K562 (cell line): ENCODE results near the gene CHST14. TPM values are rescaled to one million over a fixed set of nuclear protein-coding genes. Genes with fewer than 3 reads are reported as not detected.

Source experiments
- HEY1 ChIP-seq: fragments of 250-450 bp; sonication (Bioruptor Pico); IDR thresholded peaks from 2 replicates; pipeline ENCODE4 v1.5.0; 2020; ENCODE audit warnings: mild to moderate bottlenecking, moderate library complexity, borderline replicate concordance
- JUNB ChIP-seq: fragments of 450-650 bp; formaldehyde crosslinking; conservative IDR thresholded peaks from 2 replicates; pipeline ENCODE4 v1.4.0; 2020; ENCODE audit warnings: mild to moderate bottlenecking
- MAZ ChIP-seq, 2 experiments: fragments of 450-650 bp in 1 of 2; sonication (generic) in 1 of 2; formaldehyde crosslinking; IDR thresholded peaks in 1 of 2; conservative IDR thresholded peaks in 1 of 2; 2 replicates each; pipeline versions ENCODE4 v1.4.0 to v1.5.0; 2020; ENCODE audit warnings: mild to moderate bottlenecking in 1 of 2, missing genetic modification reagents in 1 of 2
- MXI1 ChIP-seq: IDR thresholded peaks from 2 replicates; pipeline ENCODE4 v1.6.1; 2011; ENCODE audit warnings: low read depth, mild to moderate bottlenecking, improper control_type of control experiment, low read length
- POLR2A ChIP-seq: fragments of 450-650 bp; conservative IDR thresholded peaks from 2 replicates; pipeline ENCODE4 v1.6.1; 2016
- RUNX1 ChIP-seq: sonication (generic); IDR thresholded peaks from 2 replicates; pipeline ENCODE4 v1.6.1; 2016; ENCODE audit warnings: antibody characterized with exemption, low read depth
- SMAD3 ChIP-seq: fragments of 450-650 bp; formaldehyde crosslinking; conservative IDR thresholded peaks from 2 replicates; pipeline ENCODE4 v1.4.0; 2020; ENCODE audit warnings: mild to moderate bottlenecking
- SPI1 ChIP-seq: IDR thresholded peaks from 2 replicates; pipeline ENCODE4 v1.6.1; 2011; ENCODE audit warnings: low read depth, low read length, control low read depth, borderline replicate concordance
- TCF3 ChIP-seq: sonication (generic); formaldehyde crosslinking; IDR thresholded peaks from 2 replicates; pipeline ENCODE4 v1.4.0; 2020; ENCODE audit warnings: mild to moderate bottlenecking, missing genetic modification reagents
- U2AF1 ChIP-seq: fragments of 200-400 bp; formaldehyde crosslinking; optimal IDR thresholded peaks from 2 replicates; pipeline ENCODE3; 2017; ENCODE audit warnings: mild to moderate bottlenecking, low read depth, low read length, moderate library complexity
- WHSC1 ChIP-seq: IDR thresholded peaks from one replicate; pipeline ENCODE4 v1.6.1; 2012; ENCODE audit warnings: low read length, control low read depth, inconsistent platforms
- ZBTB2 ChIP-seq: fragments of 450-650 bp; IDR thresholded peaks from 2 replicates; pipeline ENCODE4 v1.6.1; 2016; ENCODE audit warnings: antibody characterized with exemption
- ZBTB9 ChIP-seq: fragments of 450-650 bp; formaldehyde crosslinking; IDR thresholded peaks from 2 replicates; pipeline ENCODE4 v1.4.0; 2020; ENCODE audit warnings: mild to moderate bottlenecking, moderate library complexity
- polyA plus RNA-seq, 8 experiments: library from polyadenylated mRNA; depleted of rRNA in 4 of 8; stranded (reverse) in 5 of 8; unstranded in 3 of 8; fragments of >200 nt; fragmentation: Nextera tagmentation in 2 of 8; fragmentation: Illumina TruSeq in 1 of 8; extraction: Ambion mirVana in 2 of 8; extraction: Trizol in 1 of 8; gene quantifications; 2 replicates each; pipeline versions ENCODE4 v1.2.1 to v1.2.3, GENCODE V29; 2011 to 2014; ENCODE audit warnings: inconsistent platforms in 1 of 8, missing spikeins in 1 of 8
- total RNA-seq, 7 experiments: library from RNA; depleted of rRNA in 6 of 7; stranded (reverse); fragments of >200 nt in 6 of 7; fragmentation: Illumina TruSeq in 2 of 7; extraction: Trizol in 2 of 7; gene quantifications; 2 replicates each; pipeline versions ENCODE4 v1.2.1 to v1.2.3, GENCODE V29; 2011 to 2021; ENCODE audit warnings: low replicate concordance in 1 of 7
- TF ChIP-seq, protein P1 (sequence below): sonication (generic); formaldehyde crosslinking; IDR thresholded peaks from 2 replicates; pipeline ENCODE4 v1.8.1; 2023; ENCODE audit warnings: mild to moderate bottlenecking, missing genetic modification reagents
- TF ChIP-seq, protein P2 (sequence below), 3 experiments: fragments of 200-800 bp in 1 of 3; fragments of 250-450 bp in 1 of 3; fragments of 450-650 bp in 1 of 3; sonication (Bioruptor Pico) in 1 of 3; sonication (Bioruptor generic) in 1 of 3; formaldehyde crosslinking in 1 of 3; IDR thresholded peaks; 2 replicates each; pipeline versions ENCODE4 v1.6.1 to v1.8.0; 2016 to 2022; ENCODE audit warnings: mild to moderate bottlenecking in 2 of 3, missing genetic modification characterization in 2 of 3, missing compliant biosample characterization in 1 of 3, moderate library complexity in 1 of 3

The CHST14 gene
- total and polyA plus RNA-seq, 9 of the 15 experiments (the other 6 are each of a cell fraction or from before 2014, with no cell fraction given): 1.6 to 12.1 (median 4.5) TPM

DNA sequence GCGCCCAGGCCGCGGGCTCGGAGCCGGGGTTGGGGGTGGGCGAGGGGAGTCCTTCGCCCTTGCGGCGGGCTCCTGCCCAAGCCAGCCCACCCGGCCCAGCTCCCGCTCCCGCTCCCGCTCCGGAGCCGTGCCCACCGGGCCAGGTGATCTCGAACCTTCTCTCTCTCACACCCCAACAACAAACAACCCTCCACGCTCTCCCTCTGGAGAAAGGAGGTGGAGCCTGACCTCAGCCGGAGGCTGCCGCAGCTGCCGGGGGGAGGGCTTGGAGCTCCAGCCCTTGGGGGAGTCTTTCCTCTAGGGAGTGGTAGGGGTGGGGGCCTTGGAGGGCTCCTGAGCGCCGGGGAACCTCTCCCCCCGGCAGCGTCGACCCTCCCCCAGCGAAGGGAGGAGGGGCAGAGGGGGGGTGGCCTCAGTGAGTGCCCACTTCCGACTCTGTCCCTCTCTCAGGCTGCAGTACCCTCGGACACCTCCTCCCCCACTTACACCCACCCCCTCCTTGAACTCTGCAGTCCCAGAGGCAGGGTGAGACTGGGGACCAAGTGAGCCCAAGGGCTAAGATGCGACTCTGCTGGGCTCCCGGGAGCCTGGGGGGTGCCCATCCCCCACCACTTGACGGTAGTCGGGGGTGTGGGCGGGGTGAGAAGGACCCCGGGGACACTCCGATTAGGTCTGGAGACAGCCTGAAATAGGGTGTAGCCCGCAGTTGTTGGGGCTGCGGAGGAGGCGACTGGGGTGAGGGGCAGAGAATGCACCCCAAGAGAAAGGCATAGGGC is 34.5 kb upstream of the CHST14 start (continued):
- TF ChIP-seq U2AF1: no peak
- no peak for TF ChIP-seq SMAD3
- TF ChIP-seq, protein P1, sequence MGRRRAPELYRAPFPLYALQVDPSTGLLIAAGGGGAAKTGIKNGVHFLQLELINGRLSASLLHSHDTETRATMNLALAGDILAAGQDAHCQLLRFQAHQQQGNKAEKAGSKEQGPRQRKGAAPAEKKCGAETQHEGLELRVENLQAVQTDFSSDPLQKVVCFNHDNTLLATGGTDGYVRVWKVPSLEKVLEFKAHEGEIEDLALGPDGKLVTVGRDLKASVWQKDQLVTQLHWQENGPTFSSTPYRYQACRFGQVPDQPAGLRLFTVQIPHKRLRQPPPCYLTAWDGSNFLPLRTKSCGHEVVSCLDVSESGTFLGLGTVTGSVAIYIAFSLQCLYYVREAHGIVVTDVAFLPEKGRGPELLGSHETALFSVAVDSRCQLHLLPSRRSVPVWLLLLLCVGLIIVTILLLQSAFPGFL (CRISPR knock-in tag): no peak
- no peak for TF ChIP-seq SPI1
- no peak for TF ChIP-seq ZBTB9 (CRISPR knock-in tag)
- peak; percentile 26 to 59; a peak in 2 of 4 replicates for TF ChIP-seq MAZ (CRISPR knock-in tag; conservative IDR thresholded peaks at IDR 0.05 in 1 of 2, IDR thresholded peaks at IDR 0.05 in 1 of 2)
- no peak for TF ChIP-seq RUNX1
- TF ChIP-seq POLR2A: 0 out of 2 replicates have a peak, but pooled peaks have one; percentile 39
- 0 out of 2 replicates have a peak, but pooled peaks have one; percentile 46 for TF ChIP-seq ZBTB2
- no peak for TF ChIP-seq TCF3 (CRISPR knock-in tag)
- TF ChIP-seq WHSC1: no peak
- TF ChIP-seq HEY1 (CRISPR knock-in tag): no peak
- no peak for TF ChIP-seq MXI1
- TF ChIP-seq, protein P2, sequence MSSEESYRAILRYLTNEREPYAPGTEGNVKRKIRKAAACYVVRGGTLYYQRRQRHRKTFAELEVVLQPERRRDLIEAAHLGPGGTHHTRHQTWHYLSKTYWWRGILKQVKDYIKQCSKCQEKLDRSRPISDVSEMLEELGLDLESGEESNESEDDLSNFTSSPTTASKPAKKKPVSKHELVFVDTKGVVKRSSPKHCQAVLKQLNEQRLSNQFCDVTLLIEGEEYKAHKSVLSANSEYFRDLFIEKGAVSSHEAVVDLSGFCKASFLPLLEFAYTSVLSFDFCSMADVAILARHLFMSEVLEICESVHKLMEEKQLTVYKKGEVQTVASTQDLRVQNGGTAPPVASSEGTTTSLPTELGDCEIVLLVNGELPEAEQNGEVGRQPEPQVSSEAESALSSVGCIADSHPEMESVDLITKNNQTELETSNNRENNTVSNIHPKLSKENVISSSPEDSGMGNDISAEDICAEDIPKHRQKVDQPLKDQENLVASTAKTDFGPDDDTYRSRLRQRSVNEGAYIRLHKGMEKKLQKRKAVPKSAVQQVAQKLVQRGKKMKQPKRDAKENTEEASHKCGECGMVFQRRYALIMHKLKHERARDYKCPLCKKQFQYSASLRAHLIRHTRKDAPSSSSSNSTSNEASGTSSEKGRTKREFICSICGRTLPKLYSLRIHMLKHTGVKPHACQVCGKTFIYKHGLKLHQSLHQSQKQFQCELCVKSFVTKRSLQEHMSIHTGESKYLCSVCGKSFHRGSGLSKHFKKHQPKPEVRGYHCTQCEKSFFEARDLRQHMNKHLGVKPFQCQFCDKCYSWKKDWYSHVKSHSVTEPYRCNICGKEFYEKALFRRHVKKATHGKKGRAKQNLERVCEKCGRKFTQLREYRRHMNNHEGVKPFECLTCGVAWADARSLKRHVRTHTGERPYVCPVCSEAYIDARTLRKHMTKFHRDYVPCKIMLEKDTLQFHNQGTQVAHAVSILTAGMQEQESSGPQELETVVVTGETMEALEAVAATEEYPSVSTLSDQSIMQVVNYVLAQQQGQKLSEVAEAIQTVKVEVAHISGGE (CRISPR knock-in tag; IDR thresholded peaks at IDR 0.05): no peak
- TF ChIP-seq JUNB (CRISPR knock-in tag): no peak
